ENCODE results near the gene NFU1. TPM values are rescaled to one million over a fixed set of nuclear protein-coding genes. Genes with fewer than 3 reads are reported as not detected.

NFU1 gene
- total RNA-seq, 4 donors from 2014 or later, result 36.5 to 84.8 (median 47.3) TPM

DNA sequence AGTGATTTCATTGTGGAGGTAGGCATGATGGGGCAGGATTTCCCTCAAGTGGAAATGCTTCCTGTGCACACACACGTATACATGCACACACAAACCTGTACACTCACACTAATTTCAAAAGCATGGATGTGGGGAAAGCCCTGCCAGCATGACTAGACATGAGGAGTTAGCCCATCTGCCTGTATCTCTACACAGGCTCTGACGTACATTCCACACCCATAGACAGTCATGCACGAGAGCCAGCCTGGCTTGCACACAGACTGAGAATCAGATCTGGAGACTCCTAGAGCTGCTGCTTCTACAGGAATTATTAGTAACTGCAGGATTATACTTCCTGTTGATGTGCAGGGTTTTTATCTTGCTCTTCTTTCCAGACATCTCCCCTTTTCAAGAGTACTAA lies 27.3 kb upstream of the NFU1 start:
- TF ChIP-seq, protein P1, sequence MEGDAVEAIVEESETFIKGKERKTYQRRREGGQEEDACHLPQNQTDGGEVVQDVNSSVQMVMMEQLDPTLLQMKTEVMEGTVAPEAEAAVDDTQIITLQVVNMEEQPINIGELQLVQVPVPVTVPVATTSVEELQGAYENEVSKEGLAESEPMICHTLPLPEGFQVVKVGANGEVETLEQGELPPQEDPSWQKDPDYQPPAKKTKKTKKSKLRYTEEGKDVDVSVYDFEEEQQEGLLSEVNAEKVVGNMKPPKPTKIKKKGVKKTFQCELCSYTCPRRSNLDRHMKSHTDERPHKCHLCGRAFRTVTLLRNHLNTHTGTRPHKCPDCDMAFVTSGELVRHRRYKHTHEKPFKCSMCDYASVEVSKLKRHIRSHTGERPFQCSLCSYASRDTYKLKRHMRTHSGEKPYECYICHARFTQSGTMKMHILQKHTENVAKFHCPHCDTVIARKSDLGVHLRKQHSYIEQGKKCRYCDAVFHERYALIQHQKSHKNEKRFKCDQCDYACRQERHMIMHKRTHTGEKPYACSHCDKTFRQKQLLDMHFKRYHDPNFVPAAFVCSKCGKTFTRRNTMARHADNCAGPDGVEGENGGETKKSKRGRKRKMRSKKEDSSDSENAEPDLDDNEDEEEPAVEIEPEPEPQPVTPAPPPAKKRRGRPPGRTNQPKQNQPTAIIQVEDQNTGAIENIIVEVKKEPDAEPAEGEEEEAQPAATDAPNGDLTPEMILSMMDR (IDR thresholded peaks at IDR 0.05), result no peak
- ATAC-seq (ENCODE audit: low FRiP score), result peak; percentile 89

DNA sequence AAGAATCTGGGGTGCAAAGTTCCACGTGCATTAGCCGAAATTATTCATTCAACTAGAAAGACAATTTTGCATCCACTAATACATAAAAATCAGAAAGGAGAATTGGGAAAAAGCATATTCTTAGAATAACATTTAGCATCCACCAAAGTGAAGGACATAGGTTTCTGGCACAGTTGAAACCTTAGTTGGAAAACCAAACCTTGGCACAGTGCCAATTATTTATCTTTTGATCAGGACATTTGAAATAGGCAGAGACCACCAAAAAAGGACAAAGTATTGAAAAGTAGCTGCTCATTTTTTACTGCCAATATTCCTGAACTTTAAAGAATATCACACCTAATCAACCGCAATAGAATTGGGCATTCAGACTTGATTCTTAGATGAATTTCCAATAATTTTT lies 25.5 kb upstream of the NFU1 start:
- TF ChIP-seq, protein P1 (IDR thresholded peaks at IDR 0.05), result no peak
- no peak for ATAC-seq (ENCODE audit: low FRiP score)
- DNase-seq (ENCODE audit: low spot score), result no peak

More for the DNA sequence above, 27.3 kb upstream of the NFU1 start:
- no peak for DNase-seq (ENCODE audit: low spot score)

DNA sequence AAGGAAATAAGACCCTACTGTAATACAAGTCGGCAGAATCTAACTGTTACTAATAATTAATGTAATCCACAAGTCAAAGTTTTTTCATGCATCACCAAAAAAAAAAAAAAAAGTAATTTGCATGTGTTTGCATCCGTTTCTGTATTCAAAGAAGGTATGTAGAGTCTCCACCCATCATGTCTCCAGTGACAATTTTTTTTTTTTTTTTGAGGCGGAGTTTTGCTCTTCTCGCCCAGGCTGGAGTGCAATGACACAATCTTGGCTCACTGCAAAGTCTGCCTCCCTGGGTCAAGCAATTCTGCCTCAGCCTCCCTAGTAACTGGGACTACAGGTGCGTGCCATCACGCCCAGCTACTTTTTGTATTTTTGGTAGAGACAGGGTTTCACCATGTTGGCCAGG lies 24.2 kb upstream of the NFU1 start:
- TF ChIP-seq, protein P1 (IDR thresholded peaks at IDR 0.05), result no peak
- no peak for DNase-seq (ENCODE audit: low spot score)
- no peak for ATAC-seq (ENCODE audit: low FRiP score)

DNA sequence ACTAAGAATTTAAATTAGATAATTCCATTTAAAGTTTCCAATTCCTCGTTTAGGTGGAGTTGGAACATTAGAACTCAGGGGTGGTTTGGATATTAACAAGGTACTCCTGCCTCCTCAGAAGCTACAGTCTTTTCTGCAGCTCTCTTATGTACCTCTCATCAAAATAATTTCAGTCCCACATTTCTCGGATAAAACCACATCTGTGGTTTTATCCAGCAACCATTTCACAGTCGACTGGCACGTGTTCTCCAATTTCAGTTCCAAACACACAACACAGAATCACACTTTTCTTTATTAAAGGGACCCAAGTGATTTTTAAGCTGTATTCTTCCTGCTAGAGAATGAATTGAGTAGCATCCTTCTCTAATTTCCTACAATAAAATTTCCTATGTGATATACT lies 22.7 kb upstream of the NFU1 start:
- ATAC-seq (ENCODE audit: low FRiP score) (no peak), DNase-seq (ENCODE audit: low spot score) (no peak)
- TF ChIP-seq, protein P1 (IDR thresholded peaks at IDR 0.05), result no peak

DNA sequence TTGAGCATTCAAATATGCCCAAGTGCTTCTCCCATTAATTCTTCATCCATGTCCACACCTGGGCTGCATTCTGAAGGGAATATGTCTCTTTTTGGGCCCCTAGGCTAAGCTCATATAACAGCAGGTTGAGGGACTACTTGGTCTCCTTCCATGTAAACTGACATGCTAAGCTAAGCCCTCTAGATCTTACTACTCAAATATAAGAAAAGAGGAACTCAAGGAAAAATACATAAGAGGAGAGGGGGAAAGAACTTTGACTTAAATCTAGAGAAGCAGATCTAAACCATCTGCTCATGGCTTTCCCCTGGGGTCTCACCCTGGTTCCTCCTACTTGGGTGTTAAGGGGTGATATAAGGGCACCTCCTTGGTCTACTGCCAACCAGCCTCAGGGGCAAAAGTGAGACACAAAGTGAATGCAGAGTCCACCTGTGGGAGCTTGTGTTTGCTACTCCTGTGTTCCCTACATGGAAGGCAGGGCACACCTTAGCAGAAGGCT lies 19.8 kb upstream of the NFU1 start:
- TF ChIP-seq, protein P1 (IDR thresholded peaks at IDR 0.05), result no peak
- DNase-seq (ENCODE audit: low spot score) (no peak), ATAC-seq (ENCODE audit: low FRiP score) (no peak)

DNA sequence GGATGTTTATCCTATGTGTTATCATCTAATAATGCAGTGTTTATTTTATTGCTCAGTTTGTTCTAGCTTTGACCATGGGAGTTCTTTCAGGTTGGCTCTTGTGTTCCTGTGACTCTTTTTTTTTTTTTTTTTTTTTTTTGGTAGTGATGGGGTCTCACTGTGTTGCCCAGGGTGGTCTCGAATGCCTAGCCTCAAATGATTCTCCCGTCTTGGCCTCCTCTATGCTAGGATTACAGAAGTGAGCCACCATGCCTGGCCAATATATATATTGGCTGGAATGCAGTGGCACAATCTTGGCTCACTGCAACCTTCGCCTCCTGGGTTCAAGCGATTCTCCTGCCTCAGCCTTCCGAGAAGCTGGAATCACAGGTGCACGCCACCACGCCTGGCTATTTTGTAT lies 18.9 kb upstream of the NFU1 start:
- TF ChIP-seq, protein P1 (IDR thresholded peaks at IDR 0.05), result no peak
- DNase-seq (ENCODE audit: low spot score), result no peak
- no peak for ATAC-seq (ENCODE audit: low FRiP score)

DNA sequence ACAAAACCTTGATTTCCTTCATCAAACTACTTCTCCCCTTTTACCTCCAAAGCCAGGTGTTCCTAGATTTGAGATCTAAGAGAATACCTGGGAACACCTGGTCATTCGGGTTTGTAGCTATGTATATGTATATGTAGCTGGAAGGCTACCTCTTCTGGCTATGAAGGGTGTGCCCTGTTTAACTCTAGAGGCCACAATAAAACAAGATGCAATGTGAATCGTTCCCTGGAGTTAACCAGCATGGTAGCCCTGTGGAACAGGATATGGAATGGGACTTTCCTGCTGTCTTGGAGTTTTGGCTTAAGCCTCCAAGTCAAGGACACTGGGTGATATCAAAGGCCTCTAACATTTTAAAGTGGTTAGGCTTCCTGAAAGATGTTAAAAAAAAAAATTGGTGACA lies 17.7 kb upstream of the NFU1 start:
- no peak for DNase-seq (ENCODE audit: low spot score)
- TF ChIP-seq, protein P1 (IDR thresholded peaks at IDR 0.05), result no peak
- ATAC-seq (ENCODE audit: low FRiP score), result no peak
